H1 (cell line): ENCODE measurements around the gene FOXL3. TPM values are rescaled to one million over a fixed set of nuclear protein-coding genes. Genes with fewer than 3 reads are reported as not detected.

Experiments used
- CTCF ChIA-PET: fragments of 300-600 bp; sonication (Branson Sonifier 250); formaldehyde crosslinking; loops from one replicate; lab custom pipeline; 2021; ENCODE audit not compliant: partially characterized antibody; lab: Charles Lee
- POLR2A ChIA-PET: fragments of 300-600 bp; sonication (Branson Sonifier 250); formaldehyde crosslinking; loops from one replicate; lab custom pipeline; 2021; ENCODE audit warnings: inconsistent platforms; ENCODE audit not compliant: partially characterized antibody; lab: Charles Lee
- DNase-seq, 2 experiments: peaks; one replicate each; pipeline versions ENCODE4 v3.0.0 to v3.0.0-alpha.2; 2010 to 2022; ENCODE audit warnings: low spot score in 2 of 2, low read depth in 1 of 2, mixed read lengths in 1 of 2
- FAIRE-seq: peaks from 2 replicates; lab custom pipeline; 2011; peaks lifted over from hg19 to GRCh38; lab: Jason Lieb, UNC
- H2AFZ ChIP-seq: 2 replicates; pipeline ENCODE4 v1.8.1; 2012; ENCODE audit warnings: low read length, inconsistent platforms
- H2AK5ac ChIP-seq: 2 replicates; pipeline ENCODE4 v1.6.1; 2013; ENCODE audit warnings: low read depth, low read length
- H2BK120ac ChIP-seq: replicated peaks from 2 replicates; pipeline ENCODE3; 2013; ENCODE audit warnings: low read depth, low read length, inconsistent platforms
- H2BK12ac ChIP-seq: 2 replicates; pipeline ENCODE4 v1.6.1; 2013; ENCODE audit warnings: low read depth, low read length
- H2BK15ac ChIP-seq: 2 replicates; pipeline ENCODE4 v1.6.1; 2013; ENCODE audit warnings: low read length
- H2BK20ac ChIP-seq: 2 replicates; pipeline ENCODE4 v1.6.1; 2013; ENCODE audit warnings: low read length
- H2BK5ac ChIP-seq: 2 replicates; pipeline ENCODE4 v1.6.1; 2013; ENCODE audit warnings: low read depth, low read length
- H3K14ac ChIP-seq: 2 replicates; pipeline ENCODE4 v1.6.1; 2013; ENCODE audit warnings: inconsistent platforms; ENCODE audit not compliant: insufficient read length
- H3K18ac ChIP-seq: 2 replicates; pipeline ENCODE4 v1.6.1; 2013; ENCODE audit warnings: low read length; ENCODE audit errors: extremely low read depth
- H3K23ac ChIP-seq: 2 replicates; pipeline ENCODE4 v1.6.1; 2013; ENCODE audit warnings: inconsistent platforms; ENCODE audit not compliant: insufficient read length
- H3K23me2 ChIP-seq: 2 replicates; pipeline ENCODE4 v1.6.1; 2013; ENCODE audit warnings: low read depth, low read length
- H3K27ac ChIP-seq: 2 replicates; pipeline ENCODE4 v1.6.1; 2011; ENCODE audit warnings: low read depth, low read length, inconsistent platforms
- H3K27me3 ChIP-seq, 4 experiments: replicated peaks in 1 of 4; 1 replicate in 1 of 4; 2 replicates in 3 of 4; pipeline versions ENCODE4 v1.6.1 to v1.8.1; 2011 to 2013; ENCODE audit warnings: low read length in 3 of 4, mild to moderate bottlenecking in 3 of 4, inconsistent platforms in 2 of 4, mixed read lengths in 2 of 4, moderate library complexity in 1 of 4; ENCODE audit not compliant: control insufficient read depth in 3 of 4, insufficient read depth in 3 of 4; ENCODE audit errors: extremely low read depth in 1 of 4
- H3K36me3 ChIP-seq, 4 experiments: 2 replicates each; pipeline versions ENCODE4 v1.6.1 to v1.8.1; 2011 to 2013; ENCODE audit warnings: mild to moderate bottlenecking in 4 of 4, low read length in 3 of 4, moderate library complexity in 2 of 4, control low read depth in 1 of 4, inconsistent platforms in 1 of 4; ENCODE audit not compliant: insufficient read depth in 4 of 4, control insufficient read depth in 2 of 4
- H3K4ac ChIP-seq: replicated peaks from 2 replicates; pipeline ENCODE3; 2013; ENCODE audit warnings: low read length, low read depth, mixed read lengths, inconsistent platforms; ENCODE audit not compliant: insufficient read length
- H3K4me1 ChIP-seq, 4 experiments: replicated peaks in 1 of 4; 1 replicate in 1 of 4; 2 replicates in 3 of 4; pipeline versions ENCODE4 v1.6.1 to v1.8.1; 2011 to 2013; ENCODE audit warnings: low read length in 3 of 4, inconsistent platforms in 2 of 4, mixed read lengths in 1 of 4; ENCODE audit not compliant: insufficient read depth in 4 of 4, control insufficient read depth in 3 of 4
- H3K4me2 ChIP-seq, 2 experiments: 2 replicates each; pipeline versions ENCODE4 v1.6.1 to v1.8.1; 2011 to 2013; ENCODE audit warnings: low read depth in 2 of 2, low read length in 2 of 2, control low read depth in 1 of 2, inconsistent platforms in 1 of 2, mild to moderate bottlenecking in 1 of 2; ENCODE audit not compliant: insufficient read depth in 1 of 2
- H3K4me3 ChIP-seq, 4 experiments: fragments of 200-600, 300-600 bp in 1 of 4; sonication (generic), shearing (Covaris generic), sonication (Bioruptor Twin) in 1 of 4; 2 replicates each; pipeline versions ENCODE4 v1.5.1 to v1.8.1; 2011 to 2016; ENCODE audit warnings: low read length in 4 of 4, low read depth in 3 of 4, control low read depth in 2 of 4, inconsistent platforms in 2 of 4, mild to moderate bottlenecking in 2 of 4, mixed read lengths in 1 of 4, moderate library complexity in 1 of 4; ENCODE audit not compliant: insufficient read depth in 2 of 4; ENCODE audit errors: extremely low read depth in 1 of 4
- H3K56ac ChIP-seq: replicated peaks from 2 replicates; pipeline ENCODE3; 2013; ENCODE audit warnings: low read depth, mild to moderate bottlenecking, mixed read lengths, low read length, inconsistent platforms; ENCODE audit not compliant: insufficient read length
- H3K79me1 ChIP-seq: 2 replicates; pipeline ENCODE4 v1.6.1; 2013; ENCODE audit warnings: low read depth, low read length, control low read depth
- H3K79me2 ChIP-seq, 2 experiments: 2 replicates each; pipeline versions ENCODE4 v1.6.1 to v1.8.1; 2012 to 2013; ENCODE audit warnings: low read length in 2 of 2, mild to moderate bottlenecking in 2 of 2, inconsistent platforms in 1 of 2; ENCODE audit not compliant: insufficient read depth in 2 of 2, control insufficient read depth in 1 of 2
- H3K9ac ChIP-seq, 4 experiments: replicated peaks in 1 of 4; 1 replicate in 1 of 4; 2 replicates in 3 of 4; pipeline versions ENCODE4 v1.6.1 to v1.8.1; 2011 to 2013; ENCODE audit warnings: low read depth in 3 of 4, low read length in 3 of 4, control low read depth in 2 of 4, mild to moderate bottlenecking in 2 of 4, moderate library complexity in 2 of 4, inconsistent platforms in 1 of 4; ENCODE audit errors: extremely low read depth in 1 of 4
- H3K9me3 ChIP-seq, 2 experiments: 2 replicates each; pipeline versions ENCODE4 v1.6.1 to v1.8.1; 2012 to 2013; ENCODE audit warnings: mild to moderate bottlenecking in 2 of 2, moderate library complexity in 2 of 2, control low read depth in 1 of 2, inconsistent platforms in 1 of 2, low read depth in 1 of 2, low read length in 1 of 2, mixed read lengths in 1 of 2; ENCODE audit not compliant: insufficient read depth in 2 of 2
- H4K20me1 ChIP-seq, 2 experiments: replicated peaks in 1 of 2; 2 replicates each; pipeline versions ENCODE3 to v1.8.1; 2011 to 2013; ENCODE audit warnings: inconsistent platforms in 2 of 2, low read length in 2 of 2, mild to moderate bottlenecking in 1 of 2; ENCODE audit not compliant: insufficient read depth in 2 of 2, control insufficient read depth in 1 of 2
- H4K5ac ChIP-seq: 2 replicates; pipeline ENCODE4 v1.6.1; 2013; ENCODE audit warnings: low read length, low read depth, mixed read lengths, inconsistent platforms; ENCODE audit not compliant: insufficient read length
- H4K8ac ChIP-seq: 2 replicates; pipeline ENCODE4 v1.8.0; 2013; ENCODE audit warnings: mild to moderate bottlenecking, moderate library complexity, low read length, inconsistent platforms; ENCODE audit not compliant: insufficient read depth; ENCODE audit errors: extremely low read depth
- H4K91ac ChIP-seq: replicated peaks from 2 replicates; pipeline ENCODE3; 2013; ENCODE audit warnings: low read length, mixed read lengths, inconsistent platforms; ENCODE audit not compliant: insufficient read length
- TBP ChIP-seq: IDR thresholded peaks from 2 replicates; pipeline ENCODE4 v1.6.1; 2011; ENCODE audit warnings: low read depth, low read length, improper control_type of control experiment
- WGBS, 2 experiments: shearing (Covaris generic) in 1 of 2; methylation state at CpG; one replicate each; pipeline versions ENCODE4 v1.1.6 to v1.1.7; 2013 to 2015; ENCODE audit warnings: low lambda C conversion rate in 2 of 2, mixed read lengths in 2 of 2, inconsistent platforms in 1 of 2, low coverage in 1 of 2, missing lambda C conversion rate in 1 of 2; ENCODE audit not compliant: insufficient replicate concordance in 2 of 2, insufficient coverage in 1 of 2, insufficient read length in 1 of 2; ENCODE audit errors: extremely low coverage in 1 of 2, missing lambda C conversion rate in 1 of 2; 5-methylcytosine and 5-hydroxymethylcytosine counted together
- polyA plus RNA-seq, 7 experiments: library from polyadenylated mRNA; depleted of rRNA in 3 of 7; stranded (reverse) in 5 of 7; unstranded in 2 of 7; fragments of >200 nt in 5 of 7; fragments of 200-250 nt in 2 of 7; gene quantifications; 1 replicate in 5 of 7; 2 replicates in 1 of 7; 4 replicates in 1 of 7; pipeline versions ENCODE4 v1.2.1 to v1.2.3, GENCODE V29; 2011 to 2013; ENCODE audit warnings: missing spikeins in 2 of 7, mixed read lengths in 2 of 7
- total RNA-seq: library from RNA; stranded (reverse); fragmentation: NEBNext Ultra II Directional; extraction: Animal tissue kit (Norgen Biotek cat#: 25700); gene quantifications from 2 replicates; pipeline ENCODE4 v1.2.1, GENCODE V29; 2021
- TF ChIP-seq, protein P1 (sequence below): IDR thresholded peaks from 2 replicates; pipeline ENCODE4 v1.6.1; 2012; ENCODE audit warnings: inconsistent platforms

Gene FOXL3
- total and polyA plus RNA-seq, 2 of the 8 experiments (the other 6 are each of a cell fraction or from before 2014, with no cell fraction given): not detected

- peaks cover 0 to 30% of the 10 kb centered on the region in 2 experiments; a peak in 3 of 4 replicates for H3K9me3 ChIP-seq
- TF ChIP-seq TBP: no peak
- TF ChIP-seq, protein P1, sequence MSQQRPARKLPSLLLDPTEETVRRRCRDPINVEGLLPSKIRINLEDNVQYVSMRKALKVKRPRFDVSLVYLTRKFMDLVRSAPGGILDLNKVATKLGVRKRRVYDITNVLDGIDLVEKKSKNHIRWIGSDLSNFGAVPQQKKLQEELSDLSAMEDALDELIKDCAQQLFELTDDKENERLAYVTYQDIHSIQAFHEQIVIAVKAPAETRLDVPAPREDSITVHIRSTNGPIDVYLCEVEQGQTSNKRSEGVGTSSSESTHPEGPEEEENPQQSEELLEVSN: no peak
- H3K27me3 ChIP-seq: no peaks in the 10 kb centered on the region
- ChIA-PET CTCF (interaction anchor here (0.7 to 1.2 kb wide), 5 partner anchors 12 to 51 kb away, joined by 3 to 5 read pairs (median 4); no protein-coding TSS in a partner anchor), POLR2A (no interaction called here)
- H2AK5ac ChIP-seq: no peak overlapping the region
- H3K4me3 ChIP-seq: no peak overlapping the region
- no peak overlapping the region for H3K18ac ChIP-seq
- WGBS, 2 experiments: 84% methylated on average over 15 of the region's 15 CpGs; no CpG with 5 or more reads in 1 of the 2 experiments
- H3K79me2 ChIP-seq: no peaks in the 10 kb centered on the region
- H4K8ac ChIP-seq: no peak overlapping the region
- H3K23me2 ChIP-seq: no peaks in the 10 kb centered on the region
- H3K56ac ChIP-seq: no peak overlapping the region
- no peak overlapping the region for H3K27ac ChIP-seq
- no peak overlapping the region for H3K4ac ChIP-seq
- H2BK12ac ChIP-seq: no peak overlapping the region
- DNase-seq (no peak), FAIRE-seq (no peak)
- no peaks in the 10 kb centered on the region for H3K4me1 ChIP-seq
- H3K36me3 ChIP-seq: peaks cover 0 to 32% (median 3%) of the 10 kb centered on the region in 4 experiments; a peak in 5 of 8 replicates
- H3K14ac ChIP-seq: no peak overlapping the region
- H2BK20ac ChIP-seq: no peak overlapping the region
- no peak overlapping the region for H3K4me2 ChIP-seq
- H3K23ac ChIP-seq: no peak overlapping the region
- H3K9ac ChIP-seq: no peak overlapping the region
- H2BK5ac ChIP-seq: no peak overlapping the region
- H4K5ac ChIP-seq: no peak overlapping the region
- peaks cover 1 to 2% of the 10 kb centered on the region in 2 experiments for H4K20me1 ChIP-seq
- H2AFZ ChIP-seq: no peak overlapping the region
- no peaks in the 10 kb centered on the region for H3K79me1 ChIP-seq
- H2BK15ac ChIP-seq: no peak overlapping the region
- H2BK120ac ChIP-seq: no peak overlapping the region
- no peak overlapping the region for H4K91ac ChIP-seq
Observed at GRCh38 chr7:250523-250922, 39.4 kb upstream of the FOXL3 start.
